Activated gamma-delta T cell (primary cell): ENCODE data around the gene CADM2.

ENCODE experiments used
- DNase-seq: peaks from one replicate; lab custom pipeline; 2025; lab: John Stamatoyannopoulos, UW

CADM2 gene

DNA sequence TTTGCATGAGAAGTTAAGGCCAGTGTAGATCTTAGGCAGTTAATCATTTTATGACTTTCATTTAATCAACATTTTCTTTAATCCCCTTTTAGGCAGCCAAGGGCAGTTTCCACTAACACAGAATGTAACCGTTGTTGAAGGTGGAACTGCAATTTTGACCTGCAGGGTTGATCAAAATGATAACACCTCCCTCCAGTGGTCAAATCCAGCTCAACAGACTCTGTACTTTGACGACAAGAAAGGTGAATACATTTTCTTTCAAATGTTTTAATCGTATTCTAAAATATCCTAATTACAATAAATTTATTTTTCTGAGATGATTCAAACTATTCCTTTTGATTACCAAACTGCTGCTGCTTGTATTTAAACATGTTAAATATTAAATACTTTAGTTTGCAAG, 843.2 kb downstream of the CADM2 start:
- DNase-seq: no peak

DNA sequence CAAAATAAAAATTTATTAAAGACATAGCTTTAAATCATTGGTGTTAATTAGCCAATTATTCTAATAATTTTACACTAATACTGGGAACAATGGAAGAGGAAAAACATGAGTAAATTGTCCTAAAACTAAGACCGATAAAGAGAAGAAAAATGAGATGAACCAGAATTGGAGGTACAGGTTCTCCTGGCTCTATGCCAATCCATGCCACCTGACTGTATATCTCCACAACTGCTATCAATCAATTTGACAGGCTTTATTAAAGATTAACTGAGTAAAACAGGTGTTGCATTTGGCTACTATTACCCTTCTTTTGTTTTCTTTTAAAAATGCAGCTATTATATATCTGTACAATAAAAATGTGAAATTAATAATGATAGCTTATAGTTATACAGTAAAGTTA, 850.0 kb downstream of the CADM2 start:
- DNase-seq: no peak

DNA sequence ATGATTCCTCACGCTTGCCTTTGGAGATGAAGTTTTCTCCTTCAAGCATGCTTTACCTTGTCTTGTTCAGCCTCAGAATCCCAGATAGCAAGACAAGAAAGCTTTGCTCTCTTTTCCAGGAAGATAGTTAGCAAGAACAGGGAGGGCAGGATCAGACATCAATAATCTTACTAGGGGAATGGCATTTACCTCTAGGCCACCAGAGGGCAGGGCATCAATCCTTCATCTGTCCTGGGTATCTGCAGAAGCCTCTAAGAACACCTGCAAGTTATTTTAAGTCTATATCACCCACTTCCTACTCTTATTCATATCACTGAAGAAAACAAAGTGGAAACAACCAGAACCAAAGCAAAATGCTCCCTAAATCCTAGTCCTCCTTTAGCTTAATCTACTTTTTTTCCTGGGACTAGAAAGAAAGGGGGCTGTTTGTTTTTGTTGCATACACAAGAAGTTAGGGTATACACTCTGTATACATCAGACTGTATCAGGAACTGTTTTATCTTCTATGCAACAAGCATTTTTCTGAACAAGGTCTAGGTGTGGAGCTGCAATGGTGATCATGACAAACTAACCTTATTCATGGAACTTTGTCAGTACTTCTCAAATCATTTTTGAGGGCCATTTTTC, 862.5 kb downstream of the CADM2 start:
- no peak for DNase-seq

DNA sequence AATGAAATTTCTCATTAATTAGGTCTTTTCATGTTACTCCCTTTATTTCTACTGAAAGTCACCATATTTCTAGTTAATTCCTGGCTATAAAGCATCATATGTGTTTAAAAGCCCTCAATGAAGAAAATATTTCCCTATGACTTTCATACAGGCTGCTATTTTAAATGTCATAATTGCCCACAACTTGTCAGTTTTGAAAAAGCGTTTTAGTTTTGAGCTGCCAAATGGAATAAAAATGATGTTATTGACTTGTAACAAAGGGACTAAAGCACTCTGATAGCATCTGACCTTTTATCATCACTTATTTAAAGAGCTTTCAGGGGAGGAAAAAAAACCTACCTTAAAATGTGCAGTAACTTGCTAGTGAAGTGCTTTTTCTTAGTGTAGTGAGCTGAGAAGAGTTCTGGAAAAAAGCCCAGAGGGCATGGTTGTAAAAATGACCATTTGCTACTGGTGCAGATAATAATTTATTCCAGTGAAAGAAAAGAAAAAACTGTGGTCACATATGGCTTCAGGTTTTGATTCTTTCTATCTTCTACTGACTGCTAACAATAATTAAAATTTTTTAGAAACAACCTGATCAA, 877.2 kb downstream of the CADM2 start:
- no peak for DNase-seq

DNA sequence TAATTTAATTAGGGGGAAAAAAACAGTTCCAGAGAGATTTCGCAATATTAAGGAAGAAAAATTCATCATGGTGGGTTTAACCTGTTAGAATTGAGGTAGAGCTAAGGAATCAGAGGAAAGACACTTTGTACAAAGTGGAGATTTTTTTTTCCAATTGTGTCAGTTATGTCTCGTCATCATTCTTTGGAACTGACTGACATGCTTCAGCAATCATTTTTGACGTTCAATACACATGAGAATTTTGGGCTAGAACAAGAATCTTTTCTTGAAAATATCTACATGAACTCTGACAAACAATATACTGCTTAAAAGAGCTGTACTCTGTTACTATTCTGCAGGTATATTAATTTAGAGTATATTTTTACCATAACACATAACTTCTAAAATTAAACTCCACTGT, 878.6 kb downstream of the CADM2 start:
- no peak for DNase-seq

DNA sequence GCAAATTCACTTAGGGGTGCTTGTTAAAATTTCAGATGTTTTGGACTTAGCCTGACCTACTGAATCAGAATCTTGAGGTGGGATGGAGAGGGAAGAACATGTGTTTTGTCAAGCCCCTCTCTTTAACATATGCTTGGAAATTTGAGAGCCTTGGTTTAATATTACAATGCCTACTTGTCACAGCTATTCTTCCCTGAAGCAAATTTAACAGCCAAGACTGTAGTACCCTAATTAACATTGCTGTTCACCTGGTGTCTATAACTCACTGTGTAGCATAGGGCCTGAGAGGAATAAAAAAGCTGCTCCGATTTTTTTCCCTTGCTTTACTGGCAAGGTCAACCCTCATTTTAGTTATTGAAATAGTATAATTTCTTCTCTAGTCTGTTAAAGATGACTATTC, 880.1 kb downstream of the CADM2 start:
- no peak for DNase-seq

DNA sequence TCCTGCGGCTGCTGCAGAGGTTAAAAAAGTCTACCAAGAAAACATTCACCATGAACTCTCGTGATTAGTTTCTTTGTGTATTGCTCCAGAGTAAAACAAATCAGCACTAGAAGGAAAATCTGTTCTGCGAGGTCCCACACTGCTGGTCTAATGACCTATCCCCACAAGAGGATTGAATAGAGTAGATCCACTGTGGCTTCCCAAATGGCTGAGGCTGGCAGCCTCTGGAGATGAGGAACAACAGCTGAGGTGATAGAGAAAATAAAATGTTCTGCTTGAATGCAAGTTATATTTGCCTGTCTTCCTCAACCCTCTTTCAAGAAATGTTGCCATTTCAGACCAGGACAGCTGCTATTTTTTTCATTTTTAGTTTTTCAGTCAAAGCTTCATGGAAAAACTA, 883.3 kb downstream of the CADM2 start:
- no peak for DNase-seq

DNA sequence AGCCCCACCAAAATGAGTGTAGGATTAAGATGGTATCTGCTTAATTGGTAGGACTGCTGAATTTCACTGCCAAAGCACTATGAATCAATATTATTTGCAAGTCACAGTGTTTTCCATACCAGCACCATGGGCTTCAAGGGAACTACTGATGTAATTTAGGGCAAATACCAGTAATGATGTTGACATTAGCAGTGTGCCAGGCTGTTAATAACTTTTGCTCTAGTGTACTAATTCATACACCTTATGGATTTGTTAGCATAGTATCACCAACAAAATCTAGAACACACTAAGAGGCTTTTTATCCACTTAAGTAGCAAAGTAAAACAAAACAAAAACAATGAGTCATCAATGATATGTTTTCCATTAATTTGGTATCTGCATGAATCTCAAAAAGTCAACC, 888.2 kb downstream of the CADM2 start:
- DNase-seq: no peak

DNA sequence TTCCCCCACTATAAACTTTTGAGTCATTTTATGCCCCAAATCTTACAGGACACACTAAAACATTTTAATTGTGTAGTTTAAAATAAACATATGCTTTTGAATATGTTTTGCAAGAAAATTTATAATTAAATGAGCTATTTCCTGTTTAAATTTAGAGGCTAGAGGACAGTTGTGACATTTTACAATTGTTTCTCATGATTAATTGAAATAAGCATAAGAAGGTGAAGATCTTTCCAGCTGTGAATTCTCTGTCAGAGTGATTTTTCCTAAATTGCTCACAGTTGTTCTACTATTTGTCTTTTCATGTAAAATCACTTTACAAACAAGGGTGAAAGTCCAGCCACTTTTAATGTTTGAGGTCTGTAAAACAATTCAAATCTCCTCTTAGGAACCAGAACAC, 892.3 kb downstream of the CADM2 start:
- DNase-seq: no peak

DNA sequence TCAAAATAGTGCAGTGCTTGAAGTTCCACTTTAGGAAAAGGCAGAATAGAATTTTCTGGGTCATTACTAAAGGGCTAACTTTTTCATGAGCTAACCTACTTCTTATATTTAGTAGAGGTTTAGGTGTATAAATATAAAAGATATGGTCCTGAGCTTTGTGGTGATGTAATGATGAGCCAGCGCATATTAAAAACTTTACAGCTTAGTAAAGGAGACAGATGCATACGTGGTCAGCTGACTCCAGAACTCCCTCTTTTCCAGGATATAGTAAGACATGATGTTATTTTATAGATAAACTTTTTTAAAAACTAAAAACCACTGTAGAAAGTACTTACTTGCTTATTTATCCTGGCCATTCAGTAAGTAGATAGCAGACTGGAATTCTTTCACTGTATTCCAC, 895.0 kb downstream of the CADM2 start:
- no peak for DNase-seq

DNA sequence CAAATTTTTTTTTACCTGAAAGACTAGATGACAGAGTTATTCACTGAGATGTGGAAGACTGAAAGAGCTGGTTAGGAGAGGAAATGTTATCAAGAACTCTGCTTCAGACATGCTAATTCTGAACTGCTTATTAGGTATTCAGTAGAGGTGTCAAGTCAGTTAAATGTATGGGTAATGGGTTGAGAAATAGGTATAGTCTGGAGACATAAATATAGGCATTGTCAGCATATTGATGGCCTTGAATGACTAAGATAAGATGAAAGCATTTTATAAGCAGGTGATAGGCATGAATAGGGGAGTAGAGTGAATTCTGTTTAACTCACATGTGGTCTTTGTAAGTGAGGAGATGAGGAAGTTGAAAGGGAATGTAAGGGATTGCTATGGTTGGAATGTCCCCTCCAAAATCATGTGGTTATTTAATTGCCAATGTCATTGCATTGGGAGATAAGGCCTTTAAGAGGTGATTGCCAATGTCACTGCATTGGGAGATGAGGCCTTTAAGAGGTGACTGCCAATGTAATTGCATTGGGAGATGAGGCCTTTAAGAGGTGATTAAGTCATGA, 904.2 kb downstream of the CADM2 start:
- DNase-seq: no peak

DNA sequence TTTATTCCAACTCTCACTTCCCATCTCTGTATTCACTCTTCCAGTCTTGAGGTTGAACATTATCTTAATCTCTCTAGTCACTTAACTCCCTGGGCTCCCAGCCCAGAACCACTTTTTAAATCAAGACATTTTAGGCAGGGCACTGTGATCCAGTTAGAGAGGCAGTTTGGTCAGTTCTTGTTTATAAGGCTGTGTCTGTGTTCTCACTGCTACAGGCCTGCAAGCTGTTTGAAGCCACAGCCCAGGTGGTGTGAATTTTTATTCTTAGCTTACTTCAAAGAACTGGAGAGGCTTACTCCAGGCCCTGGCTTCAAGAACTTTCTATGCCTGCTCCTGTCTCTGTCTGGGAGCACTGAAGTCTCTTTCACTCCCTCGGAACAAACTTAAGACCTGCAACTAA, 906.1 kb downstream of the CADM2 start:
- no peak for DNase-seq

DNA sequence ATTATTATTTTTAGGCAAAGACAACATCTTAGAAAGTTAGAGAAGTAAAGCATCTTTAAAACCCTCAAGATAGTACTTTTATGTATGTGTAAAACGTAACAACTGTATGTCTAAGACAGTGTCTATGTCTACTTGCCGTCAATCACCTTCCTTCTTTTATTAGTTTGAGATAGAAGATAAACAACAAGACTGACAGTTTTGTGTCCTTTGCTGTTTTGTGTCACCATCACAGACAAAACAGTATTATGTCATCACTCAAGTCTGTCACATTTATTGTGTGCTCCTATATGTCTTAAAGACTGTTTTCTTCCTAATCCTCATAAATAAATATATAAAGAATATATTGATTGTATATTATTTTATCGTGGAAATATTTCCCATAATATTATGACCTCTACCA, 908.3 kb downstream of the CADM2 start:
- no peak for DNase-seq

DNA sequence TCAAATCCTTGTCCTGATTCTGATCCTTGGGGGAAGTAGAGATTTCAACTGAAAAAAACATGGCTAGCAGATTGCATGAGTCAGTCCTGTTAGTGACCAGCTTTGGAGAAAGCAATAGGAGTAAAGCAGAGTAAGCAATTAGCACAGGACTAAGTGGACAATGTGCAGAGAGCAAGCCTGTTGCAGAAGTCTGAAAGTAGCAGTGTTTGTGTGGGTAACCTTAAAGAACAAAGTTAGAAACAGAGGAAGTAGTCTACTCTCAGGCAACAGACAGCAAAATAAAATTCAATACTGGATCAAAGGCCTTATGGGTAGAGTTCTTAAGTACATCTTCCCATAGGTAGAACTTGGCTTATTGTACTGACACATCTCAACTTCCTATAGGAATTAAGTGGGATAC, 916.8 kb downstream of the CADM2 start:
- no peak for DNase-seq

DNA sequence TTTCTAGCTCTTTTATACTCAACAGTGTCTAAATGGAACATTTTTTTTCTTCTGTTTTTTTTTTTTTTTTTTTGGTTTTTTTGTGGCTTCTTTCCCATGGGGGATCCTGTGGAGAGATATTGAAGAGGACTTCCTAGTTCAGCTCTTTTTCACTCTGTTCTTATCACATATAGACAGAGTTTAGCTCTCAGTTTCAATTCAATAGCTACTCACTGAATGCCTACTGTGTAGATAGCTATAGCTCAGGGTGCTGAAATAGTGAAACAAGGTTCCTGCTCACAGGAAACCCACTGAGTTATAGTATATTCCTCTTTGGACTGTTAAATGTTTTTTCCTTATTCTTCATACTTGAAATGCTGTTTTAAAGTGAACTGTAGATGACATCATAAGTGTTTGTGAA, 918.8 kb downstream of the CADM2 start:
- no peak for DNase-seq

DNA sequence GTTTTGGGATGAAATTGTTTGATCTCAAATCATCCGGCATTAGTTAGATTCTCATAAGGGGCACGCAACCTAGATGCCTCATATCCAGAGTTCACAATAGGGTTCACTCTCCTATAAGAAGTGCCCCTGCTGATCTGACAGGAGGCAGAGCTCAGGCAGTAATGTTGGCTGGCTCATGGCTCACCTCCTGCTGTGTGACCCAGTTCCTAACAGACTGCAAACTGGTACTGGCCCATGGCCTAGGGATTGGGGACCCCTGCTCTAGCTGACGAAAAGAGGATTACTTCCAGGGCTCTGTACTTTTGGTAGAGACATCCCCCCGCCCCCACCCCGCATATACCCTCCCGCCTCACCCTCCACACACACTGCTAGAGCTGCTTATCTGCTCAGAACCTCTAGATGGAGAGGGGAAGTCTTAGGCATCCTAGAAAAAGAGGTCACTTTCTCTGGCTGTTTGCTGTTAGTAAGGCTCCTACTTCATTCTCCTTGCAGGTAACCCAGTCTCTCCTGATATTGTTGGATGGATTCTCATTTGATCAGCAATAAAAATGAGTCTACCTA, 923.1 kb downstream of the CADM2 start:
- DNase-seq: no peak

DNA sequence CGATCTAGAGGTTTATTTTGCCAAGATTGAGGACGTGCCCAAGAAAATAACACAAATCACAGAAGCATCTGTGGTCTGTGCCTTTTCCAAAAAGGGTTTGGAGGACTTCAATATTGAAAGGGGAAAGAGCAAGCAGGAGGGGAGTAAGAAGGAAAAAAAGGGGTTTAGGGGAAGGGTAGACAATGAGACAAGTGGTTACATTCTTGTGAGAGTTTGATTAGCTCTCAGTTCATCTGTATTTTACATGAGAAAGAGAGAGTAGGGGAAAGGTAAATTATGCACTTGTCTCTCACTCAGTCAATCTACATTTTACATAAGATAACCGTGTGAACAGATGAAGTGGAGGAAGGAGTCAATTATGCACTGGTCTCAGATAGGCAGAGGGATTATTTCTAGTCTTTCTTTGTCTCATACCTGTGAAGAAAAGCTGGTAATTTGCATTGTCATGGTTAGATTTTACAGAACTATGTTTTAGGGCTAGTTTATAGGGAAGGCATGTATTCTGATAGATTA, 931.3 kb downstream of the CADM2 start:
- no peak for DNase-seq

DNA sequence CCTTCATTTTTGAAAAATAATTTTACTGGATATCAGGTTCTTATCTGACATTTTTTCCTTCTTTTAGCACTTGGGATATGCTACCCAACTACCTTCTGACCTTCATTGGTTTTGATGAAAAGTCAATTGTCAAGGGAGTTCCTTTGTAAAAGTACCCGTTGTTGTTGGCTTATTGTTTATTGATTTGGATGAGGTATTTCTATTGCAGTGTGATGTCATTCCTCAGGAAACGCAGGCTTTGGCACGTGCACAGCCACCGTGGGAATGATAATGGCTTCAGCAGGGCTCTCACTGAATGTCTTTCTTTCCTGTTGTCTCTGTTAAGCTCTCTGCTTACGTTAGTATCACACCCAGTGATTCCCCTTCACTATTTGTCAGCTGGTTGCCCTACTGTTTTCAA, 944.6 kb downstream of the CADM2 start:
- DNase-seq: no peak

DNA sequence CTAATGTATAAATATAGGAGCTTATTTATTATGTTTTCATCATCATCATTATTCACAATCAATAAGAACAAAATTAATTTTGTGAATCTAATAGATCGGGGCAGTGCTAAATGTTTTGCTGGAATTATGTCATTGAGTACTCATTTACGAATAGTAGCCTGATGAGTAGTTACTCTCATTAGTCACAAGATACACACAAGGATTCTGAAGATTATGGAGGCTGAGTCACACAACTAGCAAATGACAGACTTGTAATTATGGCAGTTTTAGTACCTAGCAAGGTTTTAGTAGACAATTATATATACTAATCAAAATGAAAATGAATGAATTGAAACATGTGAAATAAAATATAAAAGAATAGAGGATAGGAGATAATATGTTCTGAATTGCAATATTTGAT, 954.2 kb downstream of the CADM2 start:
- no peak for DNase-seq

DNA sequence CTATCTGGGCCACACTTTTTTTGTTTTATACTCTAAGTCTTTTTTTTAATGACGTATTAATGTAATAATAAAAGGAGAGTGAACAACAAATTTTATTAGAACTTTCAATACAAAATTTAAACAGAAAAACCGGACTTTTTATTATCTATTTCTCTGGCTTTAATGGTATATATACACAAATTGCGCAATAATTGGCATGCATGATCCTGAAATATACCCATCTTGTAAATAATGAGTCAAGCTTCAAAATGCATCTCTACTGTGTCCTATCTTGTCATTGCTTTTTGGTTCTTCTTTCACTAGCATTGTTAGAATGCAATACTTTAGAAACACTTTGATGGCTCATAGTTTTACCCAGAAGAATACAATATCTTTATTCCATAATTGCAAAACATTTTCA, 963.6 kb downstream of the CADM2 start:
- DNase-seq: no peak

DNA sequence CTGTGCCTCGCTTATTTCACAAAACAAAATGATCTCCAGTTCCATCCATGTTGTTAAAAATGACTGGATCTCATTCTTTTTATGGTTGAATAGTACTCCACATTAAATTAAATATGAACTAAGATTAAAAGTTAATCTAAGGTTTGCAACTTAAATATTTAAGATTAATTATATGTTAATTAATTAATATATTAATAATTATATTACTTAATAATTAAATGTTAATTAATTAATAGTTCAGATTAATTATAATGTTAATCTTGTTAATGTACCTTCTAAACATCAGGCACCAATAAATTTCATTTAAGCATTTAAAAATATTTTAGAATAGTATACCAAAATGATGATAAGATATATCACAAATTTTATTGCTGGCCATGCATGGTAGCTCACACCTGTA, 971.9 kb downstream of the CADM2 start:
- DNase-seq: no peak

DNA sequence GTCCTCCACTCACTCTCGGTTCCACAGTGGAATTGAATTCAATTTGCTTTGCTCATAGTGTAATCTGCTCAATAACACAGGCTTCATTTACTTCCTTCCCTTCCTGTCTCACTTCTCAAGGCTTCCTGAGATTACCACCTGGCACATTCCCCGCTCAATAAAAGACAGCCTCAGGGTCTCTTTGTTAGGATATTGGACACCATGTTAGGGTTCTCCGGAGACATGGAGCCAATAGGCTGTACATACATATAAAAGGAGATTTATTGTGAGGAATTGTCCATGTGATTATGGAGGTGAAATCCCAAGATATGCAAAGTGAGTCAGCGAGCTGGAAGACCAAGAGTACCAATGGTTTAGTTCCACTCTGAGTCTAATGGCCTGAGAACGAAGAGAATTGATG, 974.5 kb downstream of the CADM2 start:
- DNase-seq: no peak

DNA sequence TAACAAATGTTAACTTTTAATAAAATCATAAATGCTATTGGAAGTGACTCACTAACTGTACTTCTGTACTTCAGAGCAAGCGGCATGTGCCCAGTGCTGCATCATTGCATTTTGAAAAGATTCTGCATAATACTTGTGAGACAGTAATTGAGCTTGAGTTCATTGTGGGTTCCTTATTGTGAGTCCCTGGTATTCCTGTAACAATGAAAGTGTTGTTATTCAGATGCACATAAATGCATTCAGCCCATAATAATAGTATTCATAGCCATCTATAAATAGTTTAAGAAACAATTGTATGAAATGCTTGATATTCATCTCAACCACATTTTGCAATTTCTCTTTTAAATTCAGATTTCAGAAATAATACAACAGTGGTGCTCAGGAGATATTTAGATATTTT, 976.4 kb downstream of the CADM2 start:
- DNase-seq: no peak

DNA sequence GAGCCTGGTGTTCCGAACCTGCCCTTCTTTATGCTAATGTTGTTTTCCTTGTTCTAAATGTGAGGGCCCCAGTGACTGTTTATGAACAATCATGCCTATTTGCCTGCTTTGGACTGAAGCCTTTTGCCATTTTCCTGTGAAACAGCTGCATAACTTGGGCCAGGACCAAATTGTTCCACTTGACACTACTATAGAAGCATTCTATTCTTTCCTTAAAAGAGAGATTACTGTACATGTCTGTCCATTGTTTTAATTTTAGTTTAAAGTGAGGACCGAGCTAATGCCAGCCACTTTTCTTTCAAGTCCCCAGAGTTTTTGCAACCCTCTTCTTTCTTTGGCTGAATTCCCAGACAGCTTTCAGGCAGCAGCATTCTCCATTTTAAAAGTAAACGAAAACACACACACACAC, 980.3 kb downstream of the CADM2 start:
- no peak for DNase-seq
